Gastroesophageal sphincter (tissue), 3 donors: ENCODE measurements around the gene BSPH1.
"Not testable (repeated sequence)": the region's sequence is repeated elsewhere in the genome, so short reads cannot be mapped to it uniquely, and the experiment has no call there.

Experiments used
- CTCF ChIP-seq, 4 experiments: fragments of 200-600 bp in 2 of 4; fragments of 450-650 bp in 2 of 4; sonication (generic) in 1 of 4; IDR thresholded peaks; one replicate each; pipeline ENCODE4 v1.5.1; 2017 to 2019; ENCODE audit warnings: antibody characterized with exemption in 4 of 4, mild to moderate bottlenecking in 2 of 4, moderate library complexity in 2 of 4
- POLR2A ChIP-seq, 2 donors: fragments of 450-650 bp; IDR thresholded peaks; one replicate each; pipeline ENCODE4 v1.6.1; 2017; ENCODE audit warnings: antibody characterized with exemption in 2 of 2, mild to moderate bottlenecking in 2 of 2, moderate library complexity in 1 of 2

- TF ChIP-seq CTCF (IDR thresholded peaks at IDR 0.05) = peak in 3 of 4 experiments; percentile 14 to 45 (median 39)
- TF ChIP-seq POLR2A (IDR thresholded peaks at IDR 0.05) = not testable (repeated sequence)
These were observed 71.9 kb downstream of the BSPH1 start for GRCh38 chr19:47920107-47920506.
